ENCODE results near the gene SLC6A6.

The SLC6A6 gene

DNA sequence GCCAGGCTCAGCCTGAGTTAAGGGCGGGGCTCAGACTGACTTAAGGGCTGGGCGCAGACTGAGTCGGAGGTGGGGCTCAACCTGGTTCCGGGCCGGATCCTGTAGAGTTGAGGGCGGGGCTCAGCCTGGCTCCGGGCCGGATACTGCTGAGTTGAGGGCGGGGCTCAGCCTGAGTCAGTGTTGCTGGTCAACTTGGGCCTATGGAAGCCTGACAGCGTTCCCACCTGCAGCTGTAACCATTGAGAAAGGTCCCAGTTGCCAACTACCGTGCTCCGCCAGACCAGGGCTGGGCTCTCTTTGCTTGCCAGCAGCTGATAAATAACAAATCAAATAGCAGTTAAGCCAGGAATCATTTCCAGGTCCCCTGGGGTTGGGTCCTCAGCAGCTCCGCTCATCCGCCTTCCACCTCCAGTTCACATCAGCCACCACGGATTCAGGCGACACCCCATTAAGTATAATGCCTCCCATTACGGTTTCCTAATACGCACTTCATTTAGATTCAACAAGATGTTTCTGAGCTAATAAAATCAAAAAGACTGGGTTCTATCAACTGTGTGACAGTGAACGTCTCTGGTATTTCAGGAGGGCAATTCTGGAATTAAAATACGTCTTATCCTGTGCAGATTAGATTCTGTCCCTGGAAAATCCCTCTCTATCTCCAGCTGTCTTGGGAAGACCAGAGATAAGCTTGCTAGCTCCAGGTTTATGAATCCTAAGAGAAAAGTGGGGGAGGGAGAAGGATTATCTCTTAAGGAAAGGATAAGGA is 130.5 kb downstream of the SLC6A6 start:
- Histone ChIP-seq H3K4me3 (ENCODE audit: low read depth in 1 of 2, low read length in 2 of 2) (no peak overlapping the region), H3K27me3 (ENCODE audit: insufficient read depth, low read length, poor library complexity) (peaks cover 18% of the 10 kb centered on the region), H3K27ac (ENCODE audit: low read length) (no peak overlapping the region), H3K9me3 (ENCODE audit: insufficient read depth, low read length, severe bottlenecking) (no peaks in the 10 kb centered on the region), H3K79me2 (ENCODE audit: insufficient read depth, low read length) (no peaks in the 10 kb centered on the region), H4K20me1 (ENCODE audit: insufficient read depth, low read length) (no peaks in the 10 kb centered on the region; the same call in 1 of the 2 replicates), H2AFZ (ENCODE audit: low read depth, low read length) (no peak overlapping the region), H3K36me3 (ENCODE audit: insufficient read depth, low read length) (no peaks in the 10 kb centered on the region), H3K9ac (ENCODE audit: low read depth, low read length) (no peak overlapping the region), H3K4me1 (ENCODE audit: insufficient read depth, low read length) (no peaks in the 10 kb centered on the region), H3K4me2 (ENCODE audit: insufficient read depth, low read length) (no peak overlapping the region)
- no peak for ATAC-seq (ENCODE audit: insufficient read depth, low read depth)
- TF ChIP-seq, protein P1, sequence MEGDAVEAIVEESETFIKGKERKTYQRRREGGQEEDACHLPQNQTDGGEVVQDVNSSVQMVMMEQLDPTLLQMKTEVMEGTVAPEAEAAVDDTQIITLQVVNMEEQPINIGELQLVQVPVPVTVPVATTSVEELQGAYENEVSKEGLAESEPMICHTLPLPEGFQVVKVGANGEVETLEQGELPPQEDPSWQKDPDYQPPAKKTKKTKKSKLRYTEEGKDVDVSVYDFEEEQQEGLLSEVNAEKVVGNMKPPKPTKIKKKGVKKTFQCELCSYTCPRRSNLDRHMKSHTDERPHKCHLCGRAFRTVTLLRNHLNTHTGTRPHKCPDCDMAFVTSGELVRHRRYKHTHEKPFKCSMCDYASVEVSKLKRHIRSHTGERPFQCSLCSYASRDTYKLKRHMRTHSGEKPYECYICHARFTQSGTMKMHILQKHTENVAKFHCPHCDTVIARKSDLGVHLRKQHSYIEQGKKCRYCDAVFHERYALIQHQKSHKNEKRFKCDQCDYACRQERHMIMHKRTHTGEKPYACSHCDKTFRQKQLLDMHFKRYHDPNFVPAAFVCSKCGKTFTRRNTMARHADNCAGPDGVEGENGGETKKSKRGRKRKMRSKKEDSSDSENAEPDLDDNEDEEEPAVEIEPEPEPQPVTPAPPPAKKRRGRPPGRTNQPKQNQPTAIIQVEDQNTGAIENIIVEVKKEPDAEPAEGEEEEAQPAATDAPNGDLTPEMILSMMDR (IDR thresholded peaks at IDR 0.05; ENCODE audit: borderline replicate concordance, extremely low read depth, low read length, poor library complexity, severe bottlenecking): no peak
- TF ChIP-seq EZH2 (IDR thresholded peaks at IDR 0.05; ENCODE audit: borderline replicate concordance, low read depth, low read length, severe bottlenecking): no peak
- no peak for DNase-seq

DNA sequence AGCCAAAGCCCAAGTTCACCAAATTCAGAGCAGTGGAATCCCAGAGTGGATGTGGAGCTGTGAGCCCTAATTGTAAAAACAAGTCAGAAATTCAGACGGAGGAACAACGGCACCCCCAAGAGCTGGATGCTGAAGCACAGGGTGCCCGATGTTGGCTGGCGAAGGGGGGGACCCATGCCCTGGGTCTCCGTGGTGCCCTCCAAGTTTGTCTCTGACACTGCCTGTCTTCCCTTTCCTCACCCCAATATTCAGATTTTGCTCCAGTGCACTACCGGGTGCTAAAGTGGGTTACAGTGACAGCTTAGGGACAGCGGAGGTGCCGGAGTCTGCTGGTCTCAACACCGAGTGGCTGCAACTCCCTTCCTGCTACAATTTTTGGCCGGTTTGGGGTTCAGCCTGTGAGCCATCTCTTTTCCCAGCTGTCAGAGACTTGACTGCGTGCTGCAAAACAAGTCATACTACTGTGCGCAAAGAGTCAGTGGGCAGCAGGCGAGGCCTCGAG is 131.1 kb downstream of the SLC6A6 start:
- Histone ChIP-seq H3K79me2 (ENCODE audit: insufficient read depth, low read length) (no peaks in the 10 kb centered on the region), H3K9me3 (ENCODE audit: insufficient read depth, low read length, severe bottlenecking) (no peaks in the 10 kb centered on the region), H4K20me1 (ENCODE audit: insufficient read depth, low read length) (peaks cover under 1% of the 10 kb centered on the region; the same call in 1 of the 2 replicates), H2AFZ (ENCODE audit: low read depth, low read length) (no peak overlapping the region), H3K4me1 (ENCODE audit: insufficient read depth, low read length) (no peaks in the 10 kb centered on the region), H3K4me2 (ENCODE audit: insufficient read depth, low read length) (no peak overlapping the region), H3K4me3 (ENCODE audit: low read depth in 1 of 2, low read length in 2 of 2) (no peak overlapping the region), H3K27me3 (ENCODE audit: insufficient read depth, low read length, poor library complexity) (peaks cover 18% of the 10 kb centered on the region), H3K36me3 (ENCODE audit: insufficient read depth, low read length) (no peaks in the 10 kb centered on the region), H3K9ac (ENCODE audit: low read depth, low read length) (no peak overlapping the region), H3K27ac (ENCODE audit: low read length) (no peak overlapping the region)
- no peak for DNase-seq
- TF ChIP-seq EZH2 (IDR thresholded peaks at IDR 0.05; ENCODE audit: borderline replicate concordance, low read depth, low read length, severe bottlenecking): no peak
- TF ChIP-seq, protein P1 (IDR thresholded peaks at IDR 0.05; ENCODE audit: borderline replicate concordance, extremely low read depth, low read length, poor library complexity, severe bottlenecking): no peak
- ATAC-seq (ENCODE audit: insufficient read depth, low read depth): no peak

DNA sequence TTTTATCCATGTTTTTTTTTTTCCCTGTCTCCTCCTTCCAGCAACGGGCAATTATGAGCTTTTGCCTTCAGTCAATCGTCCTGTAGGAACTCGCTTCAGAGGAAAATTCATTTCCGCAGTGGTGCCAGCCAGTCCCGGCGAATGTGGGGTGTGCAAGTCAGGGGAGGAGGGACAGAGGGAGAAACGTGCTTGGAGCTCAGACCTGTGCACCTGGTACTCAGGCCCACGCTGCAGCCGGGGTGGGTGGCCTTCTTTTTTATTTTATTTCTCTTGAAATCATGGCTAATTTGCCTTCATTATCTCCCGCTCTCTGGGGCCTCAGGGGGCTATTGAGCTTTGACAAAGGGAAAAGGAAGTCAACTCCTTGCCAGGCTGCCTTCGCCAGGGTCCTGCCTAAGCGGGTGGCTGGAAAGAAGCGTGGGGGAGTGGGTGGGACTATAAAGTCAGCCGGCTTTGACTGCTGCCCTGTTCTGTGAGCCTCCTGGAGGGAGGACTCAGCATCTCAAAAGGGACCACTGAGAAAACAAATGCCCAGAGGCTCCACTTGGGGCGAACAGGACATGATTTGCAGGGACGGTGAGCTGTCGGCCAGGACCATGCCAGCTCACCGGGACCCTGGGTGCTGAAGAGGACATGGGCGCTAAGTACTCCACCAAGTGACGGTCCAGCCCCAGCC is 132.2 kb downstream of the SLC6A6 start:
- ATAC-seq (ENCODE audit: insufficient read depth, low read depth) (no peak), DNase-seq (no peak)
- Histone ChIP-seq H3K27me3 (ENCODE audit: insufficient read depth, low read length, poor library complexity) (peaks cover 16% of the 10 kb centered on the region), H3K27ac (ENCODE audit: low read length) (no peak overlapping the region), H3K9ac (ENCODE audit: low read depth, low read length) (no peak overlapping the region), H3K4me2 (ENCODE audit: insufficient read depth, low read length) (no peak overlapping the region), H3K79me2 (ENCODE audit: insufficient read depth, low read length) (no peaks in the 10 kb centered on the region), H3K9me3 (ENCODE audit: insufficient read depth, low read length, severe bottlenecking) (no peaks in the 10 kb centered on the region), H4K20me1 (ENCODE audit: insufficient read depth, low read length) (peaks cover 3% of the 10 kb centered on the region; the same call in 1 of the 2 replicates), H2AFZ (ENCODE audit: low read depth, low read length) (no peak overlapping the region), H3K36me3 (ENCODE audit: insufficient read depth, low read length) (no peaks in the 10 kb centered on the region), H3K4me3 (ENCODE audit: low read depth in 1 of 2, low read length in 2 of 2) (no peak overlapping the region), H3K4me1 (ENCODE audit: insufficient read depth, low read length) (no peaks in the 10 kb centered on the region)
- no peak for TF ChIP-seq EZH2 (IDR thresholded peaks at IDR 0.05; ENCODE audit: borderline replicate concordance, low read depth, low read length, severe bottlenecking)
- TF ChIP-seq, protein P1 (IDR thresholded peaks at IDR 0.05; ENCODE audit: borderline replicate concordance, extremely low read depth, low read length, poor library complexity, severe bottlenecking): no peak
